Activated CD8-positive, alpha-beta T cell treated with anti-CD3 and anti-CD28 coated beads for 36 hours (primary cell): ENCODE data around the gene LPGAT1. TPM values are rescaled to one million over a fixed set of nuclear protein-coding genes. Genes with fewer than 3 reads are reported as not detected.

ENCODE experiments used
- ATAC-seq: fragments of 200-7000 bp; cut with Tn5 transposase; one replicate; pipeline ENCODE4 v1.10.0; 2021; ENCODE audit warnings: mild to moderate bottlenecking, moderate library complexity
- CTCF ChIA-PET: fragments of 350-600 bp; sonication (Branson Sonifier 250); formaldehyde crosslinking; loops from one replicate; lab custom pipeline; 2021; ENCODE audit warnings: antibody characterized with exemption; lab: Charles Lee
- POLR2A ChIA-PET: fragments of 350-600 bp; sonication (Branson Sonifier 250); formaldehyde crosslinking; loops from one replicate; lab custom pipeline; 2021; ENCODE audit warnings: antibody characterized with exemption; lab: Charles Lee
- DNase-seq: peaks from one replicate; pipeline ENCODE4 v3.0.0-alpha.2; 2020
- H3K27ac Mint-ChIP-seq: one replicate; pipeline ENCODE4 v1.8.0; 2021; ENCODE audit warnings: mild to moderate bottlenecking, mixed read lengths
- H3K27me3 Mint-ChIP-seq: one replicate; pipeline ENCODE4 v1.8.0; 2021; ENCODE audit warnings: mixed read lengths
- H3K36me3 Mint-ChIP-seq: one replicate; pipeline ENCODE4 v1.8.0; 2021; ENCODE audit warnings: low read depth, mixed read lengths
- H3K4me1 Mint-ChIP-seq: one replicate; pipeline ENCODE4 v1.8.0; 2021; ENCODE audit warnings: low read depth, mixed read lengths
- H3K4me3 Mint-ChIP-seq: one replicate; pipeline ENCODE4 v1.8.0; 2021; ENCODE audit warnings: mild to moderate bottlenecking, moderate library complexity, mixed read lengths
- H3K9me3 Mint-ChIP-seq: one replicate; pipeline ENCODE4 v1.8.0; 2021; ENCODE audit warnings: mixed read lengths
- intact Hi-C: fragments of 100-400 bp; cut with micrococcal nuclease; formaldehyde crosslinking; loops from one replicate; pipeline ENCODE4 v1.10.0; 2022
- total RNA-seq, 2 experiments: library from RNA; stranded (reverse); gene quantifications; one replicate each; pipeline ENCODE4 v1.2.3, GENCODE V29; 2021
- TF ChIP-seq, protein P1 (sequence below): fragments of 200-600 bp; IDR thresholded peaks from one replicate; pipeline ENCODE4 v1.8.0; 2022; ENCODE audit warnings: antibody characterized with exemption, mild to moderate bottlenecking

LPGAT1 gene
- total RNA-seq, 2 experiments from 2014 or later, result 16.5 to 16.7 TPM

DNA sequence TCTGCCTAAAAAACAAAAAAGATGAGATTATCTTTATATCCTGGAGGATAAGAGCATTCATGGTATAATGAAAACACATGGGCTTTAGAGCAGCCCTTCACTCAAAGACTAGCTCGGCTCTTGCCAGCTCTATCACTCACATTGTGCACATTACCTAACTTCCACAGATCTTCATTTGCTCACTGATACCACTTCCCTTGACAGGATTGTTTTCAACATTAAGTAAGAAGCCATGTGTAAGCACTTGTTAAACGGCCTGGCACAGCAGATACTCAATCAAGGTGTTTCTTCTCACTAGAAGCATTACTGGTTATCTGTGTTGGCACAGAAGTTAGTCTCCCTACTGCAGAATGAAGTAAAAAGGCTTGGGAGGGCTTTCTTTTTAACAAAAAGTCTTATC is 18.7 kb downstream of the LPGAT1 start:
- H3K4me1 Mint-ChIP-seq, result no peaks in the 10 kb centered on the region
- peaks cover 25% of the 10 kb centered on the region for H3K36me3 Mint-ChIP-seq
- no peak overlapping the region for H3K4me3 Mint-ChIP-seq
- ChIA-PET POLR2A (no interaction called here), CTCF (interaction anchor here (1.7 kb wide), 1 partner anchor 131 kb away, joined by 5 read pairs; no protein-coding TSS in a partner anchor)
- no peak overlapping the region for H3K27ac Mint-ChIP-seq
- H3K27me3 Mint-ChIP-seq, result no peaks in the 10 kb centered on the region
- intact Hi-C loops, result no loop called here
- peaks cover 5% of the 10 kb centered on the region for H3K9me3 Mint-ChIP-seq
- ATAC-seq, result no peak
- DNase-seq, result no peak
- TF ChIP-seq, protein P1, sequence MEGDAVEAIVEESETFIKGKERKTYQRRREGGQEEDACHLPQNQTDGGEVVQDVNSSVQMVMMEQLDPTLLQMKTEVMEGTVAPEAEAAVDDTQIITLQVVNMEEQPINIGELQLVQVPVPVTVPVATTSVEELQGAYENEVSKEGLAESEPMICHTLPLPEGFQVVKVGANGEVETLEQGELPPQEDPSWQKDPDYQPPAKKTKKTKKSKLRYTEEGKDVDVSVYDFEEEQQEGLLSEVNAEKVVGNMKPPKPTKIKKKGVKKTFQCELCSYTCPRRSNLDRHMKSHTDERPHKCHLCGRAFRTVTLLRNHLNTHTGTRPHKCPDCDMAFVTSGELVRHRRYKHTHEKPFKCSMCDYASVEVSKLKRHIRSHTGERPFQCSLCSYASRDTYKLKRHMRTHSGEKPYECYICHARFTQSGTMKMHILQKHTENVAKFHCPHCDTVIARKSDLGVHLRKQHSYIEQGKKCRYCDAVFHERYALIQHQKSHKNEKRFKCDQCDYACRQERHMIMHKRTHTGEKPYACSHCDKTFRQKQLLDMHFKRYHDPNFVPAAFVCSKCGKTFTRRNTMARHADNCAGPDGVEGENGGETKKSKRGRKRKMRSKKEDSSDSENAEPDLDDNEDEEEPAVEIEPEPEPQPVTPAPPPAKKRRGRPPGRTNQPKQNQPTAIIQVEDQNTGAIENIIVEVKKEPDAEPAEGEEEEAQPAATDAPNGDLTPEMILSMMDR, result no peak

DNA sequence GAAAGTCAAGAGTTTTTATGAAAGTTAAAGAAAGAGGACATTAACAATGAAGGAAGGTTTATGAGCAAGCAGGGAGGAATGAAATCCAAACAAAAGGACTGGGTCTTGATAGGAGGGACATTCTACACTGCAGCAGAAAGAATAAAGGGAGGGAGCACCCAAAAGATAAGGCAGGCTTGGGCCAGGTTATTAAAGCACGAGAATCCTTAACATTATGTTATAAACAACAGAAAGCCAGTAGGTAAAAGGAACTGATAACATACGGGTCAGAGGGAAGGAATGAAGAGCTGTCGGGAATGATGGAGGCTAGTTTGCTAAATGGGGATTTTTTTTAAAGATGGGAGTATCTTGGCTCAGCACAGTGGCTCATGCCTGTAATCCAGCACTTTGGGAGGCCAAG is 19.4 kb downstream of the LPGAT1 start:
- POLR2A ChIA-PET, result no interaction called here
- Mint-ChIP-seq H3K27ac (no peak overlapping the region), H3K27me3 (no peaks in the 10 kb centered on the region), H3K36me3 (peaks cover 28% of the 10 kb centered on the region), H3K4me1 (no peaks in the 10 kb centered on the region), H3K4me3 (no peak overlapping the region), H3K9me3 (peaks cover 5% of the 10 kb centered on the region)
- TF ChIP-seq, protein P1, result no peak
- no peak for ATAC-seq
- CTCF ChIA-PET, result interaction anchor here (1.7 to 2.0 kb wide), 2 partner anchors 113 to 131 kb away, joined by 5 to 6 read pairs; no protein-coding TSS in a partner anchor
- intact Hi-C loops, result no loop called here
- no peak for DNase-seq

DNA sequence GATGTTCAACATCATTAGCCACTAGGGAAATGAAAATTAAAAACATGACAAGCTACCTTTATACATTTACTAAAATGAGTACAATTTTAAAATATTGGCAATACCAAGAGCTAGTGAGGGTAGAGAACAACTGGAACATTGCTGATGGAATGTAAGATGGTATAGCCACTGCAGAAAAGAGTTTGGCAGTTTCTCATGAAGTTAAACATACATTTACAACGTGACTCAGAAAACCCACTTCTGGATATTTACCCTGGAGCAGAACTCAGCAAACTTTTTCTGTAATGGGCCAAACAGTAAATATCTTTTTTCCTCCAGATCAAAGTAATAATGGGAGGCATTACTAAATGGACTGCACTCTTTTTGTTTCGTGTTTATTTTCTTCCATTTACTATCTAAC is 22.1 kb downstream of the LPGAT1 start:
- no peak overlapping the region for H3K4me3 Mint-ChIP-seq
- POLR2A ChIA-PET, result no interaction called here
- H3K27ac Mint-ChIP-seq, result no peak overlapping the region

DNA sequence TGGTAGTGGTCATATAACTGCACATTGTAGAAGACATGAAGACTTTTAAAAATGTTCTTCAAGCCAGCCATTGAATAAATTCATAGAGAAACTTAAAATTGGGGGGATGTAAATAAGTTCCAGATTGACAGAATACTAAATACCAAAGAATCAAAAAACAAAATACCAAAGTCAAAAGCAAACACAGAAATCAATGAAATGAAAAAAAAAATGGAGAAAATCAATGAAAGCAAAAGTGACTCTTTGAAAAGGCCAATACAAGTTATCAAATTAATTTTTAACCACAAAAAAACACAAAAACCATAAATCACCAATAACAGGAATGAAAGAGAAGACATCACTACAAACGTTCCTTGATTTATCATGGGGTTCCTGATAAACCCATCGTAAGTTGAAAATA is 25.6 kb downstream of the LPGAT1 start:
- CTCF ChIA-PET, result no interaction called here
- POLR2A ChIA-PET, result no interaction called here
- ATAC-seq (no peak), DNase-seq (no peak)
- Mint-ChIP-seq H3K4me3 (no peak overlapping the region), H3K9me3 (peaks cover 12% of the 10 kb centered on the region), H3K4me1 (no peaks in the 10 kb centered on the region), H3K36me3 (peaks cover 48% of the 10 kb centered on the region), H3K27me3 (no peaks in the 10 kb centered on the region), H3K27ac (no peak overlapping the region)
- intact Hi-C loops, result no loop called here
- TF ChIP-seq, protein P1, result no peak

More for the DNA sequence above, 22.1 kb downstream of the LPGAT1 start:
- peaks cover 37% of the 10 kb centered on the region for H3K36me3 Mint-ChIP-seq
- CTCF ChIA-PET, result interaction anchor here (0.6 kb wide), 1 partner anchor 59 kb away, joined by 3 read pairs; no protein-coding TSS in a partner anchor
- H3K9me3 Mint-ChIP-seq, result peaks cover 7% of the 10 kb centered on the region
- DNase-seq (no peak), ATAC-seq (no peak)
- intact Hi-C loops, result no loop called here
- TF ChIP-seq, protein P1, result no peak
- no peaks in the 10 kb centered on the region for H3K4me1 Mint-ChIP-seq
- H3K27me3 Mint-ChIP-seq, result no peaks in the 10 kb centered on the region

DNA sequence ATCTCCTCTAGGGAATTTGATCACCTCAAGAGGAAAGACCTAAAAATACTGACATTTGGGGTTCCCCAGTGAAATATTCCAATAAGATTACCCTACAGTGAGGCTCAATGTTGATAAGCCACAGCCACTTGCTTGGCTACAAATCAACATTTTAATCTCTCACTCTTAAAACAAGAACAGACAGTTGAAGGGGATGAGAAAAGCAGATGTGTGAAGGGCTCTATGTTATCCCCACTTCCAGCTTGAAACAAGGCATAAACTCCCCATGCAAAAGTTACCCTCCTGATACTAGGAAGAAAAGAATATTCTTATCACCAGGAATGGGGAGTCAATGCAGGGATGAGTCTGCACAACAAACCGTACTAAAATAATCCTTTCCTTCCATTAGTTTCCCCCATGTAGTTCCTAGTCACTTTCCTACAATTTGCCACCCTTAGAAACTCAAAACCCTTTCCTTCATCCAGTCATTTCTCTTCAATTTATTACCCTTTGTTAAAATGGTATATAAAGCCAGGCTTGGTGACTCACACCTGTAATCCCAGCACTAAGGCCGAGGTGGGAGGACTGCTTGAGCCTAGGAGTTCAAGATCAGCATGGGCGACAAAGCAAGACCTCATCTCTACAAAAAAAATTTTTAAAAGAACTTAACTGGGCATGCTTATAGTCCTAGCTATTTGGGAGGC is 29.5 kb downstream of the LPGAT1 start:
- ATAC-seq, result no peak
- CTCF ChIA-PET, result interaction anchor here (0.9 kb wide), 1 partner anchor 13 kb away, joined by 4 read pairs; no protein-coding TSS in a partner anchor
- POLR2A ChIA-PET, result no interaction called here
- Mint-ChIP-seq H3K27ac (no peak overlapping the region), H3K36me3 (peaks cover 30% of the 10 kb centered on the region), H3K27me3 (no peaks in the 10 kb centered on the region), H3K4me3 (no peak overlapping the region), H3K4me1 (no peaks in the 10 kb centered on the region), H3K9me3 (peaks cover 7% of the 10 kb centered on the region)
- intact Hi-C loops, result no loop called here
- TF ChIP-seq, protein P1, result no peak
- DNase-seq, result no peak
